ENCODE data around the gene C19orf85.

The C19orf85 gene

GRCh38 chr19:55441319-55441691, 23.2 kb downstream of the C19orf85 start:
- TF ChIP-seq CTCF (IDR thresholded peaks at IDR 0.05; ENCODE audit: low read depth, low read length) = no peak
- no peak for DNase-seq (ENCODE audit: extremely low read depth, low read depth)

GRCh38 chr19:55440411-55441105, 24.0 kb downstream of the C19orf85 start:
- DNase-seq (ENCODE audit: extremely low read depth, low read depth) = no peak
- TF ChIP-seq CTCF (IDR thresholded peaks at IDR 0.05; ENCODE audit: low read depth, low read length) = no peak

GRCh38 chr19:55439052-55439451, 25.5 kb downstream of the C19orf85 start:
- no peak for TF ChIP-seq CTCF (IDR thresholded peaks at IDR 0.05; ENCODE audit: low read depth, low read length)
- DNase-seq (ENCODE audit: extremely low read depth, low read depth) = no peak

GRCh38 chr19:55437410-55437809, 27.1 kb downstream of the C19orf85 start:
- no peak for TF ChIP-seq CTCF (IDR thresholded peaks at IDR 0.05; ENCODE audit: low read depth, low read length)
- DNase-seq (ENCODE audit: extremely low read depth, low read depth) = no peak

GRCh38 chr19:55436847-55437246, 27.7 kb downstream of the C19orf85 start:
- no peak for TF ChIP-seq CTCF (IDR thresholded peaks at IDR 0.05; ENCODE audit: low read depth, low read length)
- no peak for DNase-seq (ENCODE audit: extremely low read depth, low read depth)

GRCh38 chr19:55435020-55435419, 29.5 kb downstream of the C19orf85 start:
- no peak for DNase-seq (ENCODE audit: extremely low read depth, low read depth)
- TF ChIP-seq CTCF (IDR thresholded peaks at IDR 0.05; ENCODE audit: low read depth, low read length) = no peak

- DNase-seq (ENCODE audit: extremely low read depth, low read depth) = no peak
- no peak for TF ChIP-seq CTCF (IDR thresholded peaks at IDR 0.05; ENCODE audit: low read depth, low read length)
Observed at GRCh38 chr19:55434356-55434919, 30.1 kb downstream of the C19orf85 start.

Measured in AG09319 (cell line).